Gastrocnemius medialis (tissue), 4 donors: ENCODE data around the gene RBFOX1. TPM values are rescaled to one million over a fixed set of nuclear protein-coding genes. Genes with fewer than 3 reads are reported as not detected.

Experiments
- ATAC-seq, 2 donors: fragments of 150-250 bp; one replicate each; pipeline ENCODE4 v1.9.1; 2016
- DNase-seq, 2 donors: peaks; one replicate each; pipeline ENCODE4 v3.0.0-alpha.2; 2019
- H3K27ac ChIP-seq, 4 donors: fragments of 200-600 bp; sonication (generic); 1 replicate in 1 of 4; 2 replicates in 3 of 4; pipeline ENCODE4 v1.5.1; 2016 to 2018; ENCODE audit warnings: mild to moderate bottlenecking in 2 of 4, moderate library complexity in 1 of 4
- H3K27me3 ChIP-seq, 3 donors: fragments of 200-600 bp; sonication (generic) in 2 of 3; 1 replicate in 1 of 3; 2 replicates in 2 of 3; pipeline versions ENCODE4 v1.5.1 to v1.6.0; 2016 to 2019; ENCODE audit warnings: mild to moderate bottlenecking in 1 of 3, moderate library complexity in 1 of 3
- H3K36me3 ChIP-seq, 2 donors: fragments of 200-600 bp; sonication (generic) in 1 of 2; one replicate each; pipeline ENCODE4 v1.5.1; 2017 to 2018
- H3K4me1 ChIP-seq, 2 donors: fragments of 200-600 bp; sonication (generic) in 1 of 2; one replicate each; pipeline ENCODE4 v1.5.1; 2016 to 2017; ENCODE audit warnings: mild to moderate bottlenecking in 2 of 2
- H3K4me3 ChIP-seq, 4 donors: fragments of 200-600 bp; sonication (generic) in 3 of 4; 1 replicate in 1 of 4; 2 replicates in 3 of 4; pipeline ENCODE4 v1.5.1; 2016 to 2019; ENCODE audit warnings: mild to moderate bottlenecking in 2 of 4
- H3K9me3 ChIP-seq, 3 donors: fragments of 200-600 bp; sonication (generic) in 2 of 3; 1 replicate in 1 of 3; 2 replicates in 2 of 3; pipeline ENCODE4 v1.5.1; 2016 to 2019
- POLR2A ChIP-seq, 2 donors: fragments of 450-650 bp; IDR thresholded peaks; one replicate each; pipeline ENCODE4 v1.6.1; 2017; ENCODE audit warnings: antibody characterized with exemption in 2 of 2, mild to moderate bottlenecking in 2 of 2, moderate library complexity in 2 of 2
- in situ Hi-C, 4 donors: fragments of 200-750 bp; cut with MboI; loops; one replicate each; pipeline versions ENCODE4 v1.15.0 to v1.8.0; 2017; ENCODE audit warnings: low sequenced_read_pairs in 4 of 4
- intact Hi-C: fragments of 100-400 bp; cut with DNase I; formaldehyde crosslinking; loops from one replicate; pipeline ENCODE4 v1.15.1; 2023; ENCODE audit warnings: low total_unique reads
- total RNA-seq, 4 donors: library from RNA; depleted of rRNA; stranded (reverse); fragments of >200 nt; gene quantifications; one replicate each; pipeline versions ENCODE4 v1.1.0 to v1.2.3, GENCODE V29; 2016
- TF ChIP-seq, protein P1 (sequence below), 5 experiments: fragments of 450-650 bp in 3 of 5; fragments of 200-600 bp in 2 of 5; sonication (generic) in 2 of 5; IDR thresholded peaks in 4 of 5; conservative IDR thresholded peaks in 1 of 5; 1 replicate in 4 of 5; 2 replicates in 1 of 5; pipeline ENCODE4 v1.5.1; 2016 to 2019; ENCODE audit warnings: antibody characterized with exemption in 5 of 5, mild to moderate bottlenecking in 3 of 5, moderate library complexity in 3 of 5

The RBFOX1 gene
- total RNA-seq, 4 donors from 2014 or later, result 42.5 to 98.8 (median 58.6) TPM

DNA sequence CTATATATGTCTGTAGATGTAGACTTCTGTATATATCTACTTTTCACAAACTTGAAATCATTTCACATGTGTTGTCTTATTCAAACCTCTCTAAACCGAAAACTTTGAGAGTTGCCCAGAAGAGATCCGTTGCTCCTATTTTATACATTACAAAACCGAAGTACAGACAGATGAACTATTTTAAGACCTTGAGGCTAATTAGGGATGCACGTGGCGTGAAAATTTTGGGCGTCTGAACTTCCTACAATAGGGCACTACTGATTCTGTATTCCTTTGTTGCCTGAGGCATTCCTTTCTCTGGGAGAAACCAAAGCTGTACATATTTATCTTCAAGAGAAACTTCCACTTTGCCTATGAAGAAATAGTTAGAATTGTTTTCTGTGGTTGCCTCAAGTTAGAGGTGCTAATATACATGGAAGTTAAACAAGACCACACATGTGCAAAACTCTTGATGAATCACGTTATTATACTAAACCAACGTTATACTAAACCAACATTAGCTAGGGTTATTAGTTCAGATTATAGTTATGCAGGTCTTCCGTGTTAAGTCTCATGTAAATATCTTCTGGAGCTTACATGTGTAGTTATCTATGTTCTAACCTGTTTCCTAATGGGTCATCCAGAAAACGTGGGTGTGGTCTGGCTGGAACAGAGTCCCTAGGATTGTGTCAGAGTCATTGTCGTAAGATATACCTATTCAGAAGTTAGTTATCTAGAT is 111.2 kb downstream of the RBFOX1 start:
- Histone ChIP-seq H3K4me1 (peaks cover 46 to 47% of the 10 kb centered on the region in 2 donors), H3K4me3 (no peak overlapping the region), H3K36me3 (no peaks in the 10 kb centered on the region), H3K27me3 (no peaks in the 10 kb centered on the region), H3K9me3 (no peaks in the 10 kb centered on the region), H3K27ac (peak overlapping the region in 3 of 4 donors; percentile 6 to 47 (median 12))
- TF ChIP-seq, protein P1, sequence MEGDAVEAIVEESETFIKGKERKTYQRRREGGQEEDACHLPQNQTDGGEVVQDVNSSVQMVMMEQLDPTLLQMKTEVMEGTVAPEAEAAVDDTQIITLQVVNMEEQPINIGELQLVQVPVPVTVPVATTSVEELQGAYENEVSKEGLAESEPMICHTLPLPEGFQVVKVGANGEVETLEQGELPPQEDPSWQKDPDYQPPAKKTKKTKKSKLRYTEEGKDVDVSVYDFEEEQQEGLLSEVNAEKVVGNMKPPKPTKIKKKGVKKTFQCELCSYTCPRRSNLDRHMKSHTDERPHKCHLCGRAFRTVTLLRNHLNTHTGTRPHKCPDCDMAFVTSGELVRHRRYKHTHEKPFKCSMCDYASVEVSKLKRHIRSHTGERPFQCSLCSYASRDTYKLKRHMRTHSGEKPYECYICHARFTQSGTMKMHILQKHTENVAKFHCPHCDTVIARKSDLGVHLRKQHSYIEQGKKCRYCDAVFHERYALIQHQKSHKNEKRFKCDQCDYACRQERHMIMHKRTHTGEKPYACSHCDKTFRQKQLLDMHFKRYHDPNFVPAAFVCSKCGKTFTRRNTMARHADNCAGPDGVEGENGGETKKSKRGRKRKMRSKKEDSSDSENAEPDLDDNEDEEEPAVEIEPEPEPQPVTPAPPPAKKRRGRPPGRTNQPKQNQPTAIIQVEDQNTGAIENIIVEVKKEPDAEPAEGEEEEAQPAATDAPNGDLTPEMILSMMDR (IDR thresholded peaks at IDR 0.05 in 4 of 5, conservative IDR thresholded peaks at IDR 0.05 in 1 of 5), result no peak
- TF ChIP-seq POLR2A (IDR thresholded peaks at IDR 0.05), result no peak
- in situ Hi-C loops (no loop called here), intact Hi-C loops (no loop called here)
- ATAC-seq, result peak in 1 of 2 donors; percentile 33
- DNase-seq, result no peak

DNA sequence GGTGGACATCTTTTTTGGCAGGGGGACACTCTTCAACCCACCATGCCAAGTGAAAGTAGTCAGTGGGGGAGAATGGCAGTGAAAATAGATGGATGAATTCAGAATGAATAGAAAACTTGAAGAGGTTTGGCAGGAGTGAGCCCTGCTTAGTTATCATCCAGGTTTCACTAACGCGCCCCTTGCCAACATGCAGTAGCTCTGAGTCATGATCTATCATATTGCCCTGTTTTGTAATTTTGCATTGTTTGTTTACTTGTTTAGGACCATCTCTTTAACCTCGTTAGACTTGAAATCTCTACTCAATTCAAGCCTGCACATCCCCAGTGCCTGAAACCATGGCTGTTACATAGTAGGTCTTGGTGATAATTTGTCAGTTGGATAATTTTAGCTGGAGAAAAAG is 116.7 kb downstream of the RBFOX1 start:
- in situ Hi-C loops, result no loop called here
- H3K36me3 ChIP-seq, result no peaks in the 10 kb centered on the region

DNA sequence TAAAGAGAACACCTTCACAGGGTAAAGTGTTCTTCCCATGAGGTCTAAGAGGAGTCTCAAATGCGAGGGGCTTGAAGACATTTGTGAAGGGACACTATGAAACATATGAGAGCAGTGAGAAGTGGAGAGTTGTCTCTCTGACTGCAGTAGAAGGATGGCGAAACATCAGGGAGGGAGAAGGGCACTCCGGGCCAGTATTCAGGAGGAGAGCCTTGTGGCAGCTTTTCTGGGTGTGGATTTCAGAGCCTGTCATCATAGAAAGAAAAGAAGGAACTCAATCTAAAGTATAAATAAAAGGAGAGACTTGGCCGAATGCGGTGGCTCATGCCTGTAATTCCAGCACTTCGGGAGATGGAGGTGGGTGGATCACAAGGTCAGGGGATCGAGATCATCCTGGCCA is 117.2 kb downstream of the RBFOX1 start:
- no peaks in the 10 kb centered on the region for H3K36me3 ChIP-seq
- TF ChIP-seq, protein P1 (IDR thresholded peaks at IDR 0.05 in 4 of 5, conservative IDR thresholded peaks at IDR 0.05 in 1 of 5), result no peak
- no peak for TF ChIP-seq POLR2A (IDR thresholded peaks at IDR 0.05)
- H3K27ac ChIP-seq, result peak overlapping the region; percentile 77 to 92 (median 86)
- H3K9me3 ChIP-seq, result no peaks in the 10 kb centered on the region
- intact Hi-C loops (loop anchor here (2.0 to 5.0 kb wide), 3 partner anchors 45 to 127 kb away; no protein-coding TSS in a partner anchor), in situ Hi-C loops (no loop called here)
- DNase-seq (peak; percentile 74 to 89), ATAC-seq (peak; percentile 85 to 89)
- no peak overlapping the region for H3K4me3 ChIP-seq
- H3K27me3 ChIP-seq, result no peaks in the 10 kb centered on the region
- H3K4me1 ChIP-seq, result peaks cover 22 to 39% of the 10 kb centered on the region in 2 donors

More for the DNA sequence above, 116.7 kb downstream of the RBFOX1 start:
- peak overlapping the region; percentile 77 to 92 (median 86) for H3K27ac ChIP-seq
- intact Hi-C loops, result no loop called here
- DNase-seq (peak; percentile 54 to 75), ATAC-seq (peak; percentile 81 to 82)
- peaks cover 22 to 44% of the 10 kb centered on the region in 2 donors for H3K4me1 ChIP-seq
- no peak for TF ChIP-seq POLR2A (IDR thresholded peaks at IDR 0.05)
- TF ChIP-seq, protein P1 (IDR thresholded peaks at IDR 0.05 in 4 of 5, conservative IDR thresholded peaks at IDR 0.05 in 1 of 5), result no peak
- H3K27me3 ChIP-seq, result no peaks in the 10 kb centered on the region
- no peaks in the 10 kb centered on the region for H3K9me3 ChIP-seq
- H3K4me3 ChIP-seq, result no peak overlapping the region

DNA sequence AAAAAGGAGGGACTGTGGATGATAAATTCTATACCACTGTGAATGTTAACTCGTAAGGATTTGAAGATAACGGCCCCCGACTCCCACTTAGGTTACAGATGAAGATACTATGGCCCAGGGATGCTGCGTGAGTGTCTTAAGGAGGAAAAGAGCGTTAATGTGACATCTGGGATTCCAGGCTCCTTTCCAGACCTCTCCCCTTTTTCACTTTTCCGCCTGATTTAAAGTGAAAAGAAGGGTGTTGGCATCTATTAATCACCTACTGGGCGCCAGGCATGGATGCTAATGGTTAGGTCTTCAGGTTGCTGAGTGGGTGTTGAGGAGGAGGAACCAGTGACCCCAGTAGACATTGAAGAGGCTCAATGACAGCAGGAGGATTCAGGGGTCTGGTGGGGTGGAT is 117.8 kb downstream of the RBFOX1 start:
- intact Hi-C loops, result loop anchor here (2.0 to 5.0 kb wide), 3 partner anchors 46 to 127 kb away; no protein-coding TSS in a partner anchor

More for the DNA sequence above, 117.8 kb downstream of the RBFOX1 start:
- no peaks in the 10 kb centered on the region for H3K27me3 ChIP-seq
- ATAC-seq, result no peak
- no peaks in the 10 kb centered on the region for H3K36me3 ChIP-seq
- no peaks in the 10 kb centered on the region for H3K9me3 ChIP-seq
- H3K27ac ChIP-seq, result peak overlapping the region; percentile 77 to 92 (median 86)
- TF ChIP-seq, protein P1 (IDR thresholded peaks at IDR 0.05 in 4 of 5, conservative IDR thresholded peaks at IDR 0.05 in 1 of 5), result no peak
- no peak for TF ChIP-seq POLR2A (IDR thresholded peaks at IDR 0.05)
- in situ Hi-C loops, result no loop called here
- H3K4me3 ChIP-seq, result no peak overlapping the region
- no peak for DNase-seq
- peaks cover 22 to 34% of the 10 kb centered on the region in 2 donors for H3K4me1 ChIP-seq
